GM12878 (cell line): Measurements from ENCODE around the gene SLC35C1. TPM values are rescaled to one million over a fixed set of nuclear protein-coding genes. Genes with fewer than 3 reads are reported as not detected.
A peak's percentile ranks its signal among the peaks of the same experiment; 100 is the strongest.

ENCODE experiments used
- ATAC-seq: fragments of 200-7000 bp; cut with Tn5 transposase; 3 replicates; pipeline ENCODE4 v1.9.1; 2020; ENCODE audit warnings: mild to moderate bottlenecking, moderate library complexity
- BruUV-seq: library from RNA; stranded (reverse); fragments of 400-500 nt; replicated peaks from 2 replicates; lab custom pipeline; 2021; lab: Mats Ljungman, UMichigan
- CTCF ChIA-PET: fragments of 300-600 bp; sonication (Branson Sonifier 250); formaldehyde crosslinking; extraction: SDS; loops from one replicate; lab custom pipeline; 2021; ENCODE audit warnings: inconsistent platforms; lab: Yijun Ruan, JAX
- POLR2A ChIA-PET: fragments of 350-600 bp; formaldehyde crosslinking; extraction: SDS; loops from one replicate; lab custom pipeline; 2021; ENCODE audit warnings: inconsistent platforms; lab: Charles Lee
- RAD21 ChIA-PET: fragments of 300-600 bp; sonication (Branson Sonifier 250); formaldehyde crosslinking; loops from one replicate; lab custom pipeline; 2023; ENCODE audit warnings: antibody characterized with exemption; ENCODE audit not compliant: unreplicated experiment; lab: Charles Lee
- SMC1A ChIA-PET: fragments of 300-600 bp; sonication (Branson Sonifier 250); formaldehyde crosslinking; loops from one replicate; lab custom pipeline; 2023; ENCODE audit not compliant: unreplicated experiment, uncharacterized antibody; lab: Charles Lee
- DNase-seq: peaks from one replicate; pipeline ENCODE4 v3.0.0-alpha.2; 2011; ENCODE audit warnings: low read depth, low spot score
- FAIRE-seq: peaks from 3 replicates; lab custom pipeline; 2011; peaks lifted over from hg19 to GRCh38; lab: Jason Lieb, UNC
- H2AFZ ChIP-seq: 2 replicates; pipeline ENCODE4 v1.6.0; 2011; ENCODE audit warnings: low read depth, low read length, control low read depth; ENCODE audit not compliant: control insufficient read depth
- H3K27ac ChIP-seq: 2 replicates; pipeline ENCODE4 v1.5.1; 2011; ENCODE audit warnings: control low read depth; ENCODE audit not compliant: control insufficient read depth, insufficient read depth
- H3K27me3 ChIP-seq, 2 experiments: replicated peaks in 1 of 2; 2 replicates each; pipeline versions ENCODE4 v1.6.0 to v1.6.1; 2011; ENCODE audit warnings: low read length in 1 of 2; ENCODE audit not compliant: control insufficient read depth in 2 of 2, insufficient read depth in 2 of 2
- H3K36me3 ChIP-seq, 2 experiments: 2 replicates each; pipeline ENCODE4 v1.5.1; 2011; ENCODE audit warnings: low read length in 1 of 2; ENCODE audit not compliant: control insufficient read depth in 2 of 2, insufficient read depth in 2 of 2
- H3K4me1 ChIP-seq: 2 replicates; pipeline ENCODE4 v1.6.1; 2011; ENCODE audit warnings: mild to moderate bottlenecking, low read length, moderate library complexity, mixed read lengths; ENCODE audit not compliant: control insufficient read depth, insufficient read depth
- H3K4me2 ChIP-seq: 2 replicates; pipeline ENCODE4 v1.6.0; 2011; ENCODE audit warnings: control low read depth; ENCODE audit not compliant: control insufficient read depth, insufficient read depth
- H3K4me3 ChIP-seq: fragments of 200-600 bp; sonication (generic); 2 replicates; pipeline ENCODE4 v1.5.1; 2016
- H3K79me2 ChIP-seq: 2 replicates; pipeline ENCODE4 v1.6.0; 2011; ENCODE audit warnings: low read length; ENCODE audit not compliant: control insufficient read depth, insufficient read depth
- H3K9ac ChIP-seq: 2 replicates; pipeline ENCODE4 v1.8.0; 2011; ENCODE audit warnings: low read length, control low read depth, mixed read lengths; ENCODE audit not compliant: control insufficient read depth, insufficient read depth
- H3K9me3 ChIP-seq: replicated peaks from 3 replicates; pipeline ENCODE4 v1.5.1; 2011; ENCODE audit warnings: mild to moderate bottlenecking, low read length; ENCODE audit not compliant: control insufficient read depth, insufficient read depth
- H4K20me1 ChIP-seq: 2 replicates; pipeline ENCODE4 v1.6.0; 2011; ENCODE audit not compliant: control insufficient read depth, insufficient read depth
- BHLHE40 ChIP-seq, 2 experiments: fragments of 450-650 bp in 1 of 2; IDR thresholded peaks; 2 replicates each; pipeline ENCODE4 v1.6.1; 2011 to 2017; ENCODE audit warnings: low read depth in 2 of 2, borderline replicate concordance in 1 of 2, improper control_type of control experiment in 1 of 2, low read length in 1 of 2, mild to moderate bottlenecking in 1 of 2
- CREB1 ChIP-seq: IDR thresholded peaks from 2 replicates; pipeline ENCODE4 v1.6.1; 2012; ENCODE audit warnings: low read depth, mild to moderate bottlenecking, inconsistent platforms
- CTCF ChIP-seq, 3 experiments: IDR thresholded peaks in 2 of 3; conservative IDR thresholded peaks in 1 of 3; 2 replicates each; pipeline ENCODE4 v1.5.1; 2011; ENCODE audit warnings: low read depth in 3 of 3, low read length in 3 of 3, mild to moderate bottlenecking in 3 of 3, control low read depth in 2 of 3, moderate library complexity in 2 of 3, inconsistent platforms in 1 of 3, mixed read lengths in 1 of 3; ENCODE audit not compliant: control insufficient read depth in 2 of 3, insufficient read depth in 1 of 3; ENCODE audit errors: extremely low read depth in 1 of 3
- ELK1 ChIP-seq: IDR thresholded peaks from 2 replicates; pipeline ENCODE4 v1.6.1; 2012; ENCODE audit warnings: low read depth, low read length, improper control_type of control experiment
- MLLT1 ChIP-seq: fragments of 450-650 bp; IDR thresholded peaks from 2 replicates; pipeline ENCODE4 v1.6.1; 2016; ENCODE audit warnings: mild to moderate bottlenecking
- MXI1 ChIP-seq: fragments of 150-350 bp; IDR thresholded peaks from 2 replicates; pipeline ENCODE4 v1.6.1; 2011; ENCODE audit warnings: low read depth, mild to moderate bottlenecking, inconsistent platforms, low read length, improper control_type of control experiment
- NFYB ChIP-seq: IDR thresholded peaks from 2 replicates; pipeline ENCODE4 v1.6.1; 2011; ENCODE audit warnings: low read depth, mild to moderate bottlenecking, low read length, improper control_type of control experiment, moderate library complexity; ENCODE audit not compliant: insufficient read depth
- PAX5 ChIP-seq: IDR thresholded peaks from 2 replicates; pipeline ENCODE4 v1.6.1; 2011; ENCODE audit warnings: low read depth, low read length, borderline replicate concordance
- POLR2AphosphoS5 ChIP-seq: IDR thresholded peaks from 2 replicates; pipeline ENCODE4 v1.6.1; 2011; ENCODE audit warnings: mild to moderate bottlenecking, low read length, inconsistent platforms
- RAD21 ChIP-seq: IDR thresholded peaks from 2 replicates; pipeline ENCODE4 v1.6.1; 2011; ENCODE audit warnings: mild to moderate bottlenecking, low read depth, low read length, moderate library complexity; ENCODE audit not compliant: insufficient read depth
- SMC3 ChIP-seq: IDR thresholded peaks from 2 replicates; pipeline ENCODE4 v1.6.1; 2011; ENCODE audit warnings: low read length, improper control_type of control experiment, borderline replicate concordance
- SRF ChIP-seq, 2 experiments: IDR thresholded peaks; 2 replicates each; pipeline ENCODE4 v1.6.1; 2011; ENCODE audit warnings: low read depth in 2 of 2, low read length in 2 of 2, mild to moderate bottlenecking in 1 of 2, moderate library complexity in 1 of 2
- ZBTB40 ChIP-seq: fragments of 450-650 bp; IDR thresholded peaks from 2 replicates; pipeline ENCODE4 v1.6.1; 2016; ENCODE audit warnings: mild to moderate bottlenecking, moderate library complexity, borderline replicate concordance
- ZNF24 ChIP-seq: fragments of 450-650 bp; IDR thresholded peaks from 2 replicates; pipeline ENCODE4 v1.6.1; 2017; ENCODE audit warnings: antibody characterized with exemption, mild to moderate bottlenecking
- WGBS: methylation state at CpG from one replicate; pipeline ENCODE4 v1.1.6; 2016; ENCODE audit warnings: low lambda C conversion rate; ENCODE audit not compliant: insufficient replicate concordance, insufficient coverage; ENCODE audit errors: missing lambda C conversion rate; 5-methylcytosine and 5-hydroxymethylcytosine counted together
- in situ Hi-C: fragments of 300-500 bp; cut with MboI; formaldehyde crosslinking; loops from 9 replicates; pipeline ENCODE4 v1.14.3; 2018; ENCODE audit warnings: mixed read lengths
- intact Hi-C: fragments of 100-400 bp; cut with micrococcal nuclease; formaldehyde crosslinking; loops from one replicate; pipeline ENCODE4 v1.14.2; 2022; ENCODE audit not compliant: unreplicated experiment
- polyA plus RNA-seq, 11 experiments: library from polyadenylated mRNA; depleted of rRNA in 4 of 11; unstranded in 6 of 11; stranded (reverse) in 5 of 11; fragments of >200 nt; fragmentation: Nextera tagmentation in 4 of 11; fragmentation: Illumina TruSeq in 1 of 11; extraction: Ambion mirVana in 4 of 11; extraction: Trizol in 1 of 11; gene quantifications; 1 replicate in 1 of 11; 2 replicates in 10 of 11; pipeline versions ENCODE4 v1.2.1 to v1.2.3, GENCODE V29; 2011 to 2016; ENCODE audit warnings: inconsistent platforms in 2 of 11, missing spikeins in 2 of 11, low read depth in 1 of 11
- total RNA-seq, 4 experiments: library from RNA; depleted of rRNA in 3 of 4; stranded (reverse); fragments of >200 nt in 3 of 4; fragmentation: Illumina TruSeq in 1 of 4; extraction: Trizol in 1 of 4; gene quantifications; 2 replicates each; pipeline versions ENCODE4 v1.2.1 to v1.2.3, GENCODE V29; 2013 to 2021

SLC35C1 gene
- total and polyA plus RNA-seq, 10 of the 15 experiments (the other 5 are each of a cell fraction or from before 2014, with no cell fraction given): 0.55 to 9.7 (median 4.3) TPM

- H3K9ac ChIP-seq: no peak overlapping the region
- POLR2A ChIA-PET: interaction anchor here (1.2 kb wide), 1 partner anchor 76 kb away, joined by 3 read pairs; the partner anchor contains the start of gene CRY2
- TF ChIP-seq ZBTB40 (no peak), POLR2AphosphoS5 (no peak), NFYB (no peak), PAX5 (no peak), RAD21 (peak; percentile 57), CTCF (IDR thresholded peaks at IDR 0.05 in 2 of 3, conservative IDR thresholded peaks at IDR 0.05 in 1 of 3; ENCODE audit: control insufficient read depth in 2 of 3, extremely low read depth in 1 of 3, insufficient read depth in 1 of 3, low read depth in 3 of 3, low read length in 3 of 3) (peak; percentile 79 to 90 (median 88)), SMC3 (peak; percentile 47), ELK1 (no peak), SRF (IDR thresholded peaks at IDR 0.05; ENCODE audit: low read depth in 2 of 2, low read length in 2 of 2) (no peak), MLLT1 (no peak), MXI1 (no peak), ZNF24 (no peak), BHLHE40 (IDR thresholded peaks at IDR 0.05; ENCODE audit: borderline replicate concordance in 1 of 2, low read depth in 2 of 2, low read length in 1 of 2) (peak; percentile 78 to 93), CREB1 (no peak)
Observed at GRCh38 chr11:45771193-45771565, 33.8 kb upstream of the SLC35C1 start.

More at GRCh38 chr11:45771193-45771565, 33.8 kb upstream of the SLC35C1 start:
- H3K27ac ChIP-seq: no peak overlapping the region
- peaks cover 0 to 7% of the 10 kb centered on the region in 2 experiments; a peak in 2 of 4 replicates for H3K27me3 ChIP-seq
- RAD21 ChIA-PET: interaction anchor here (0.9 to 2.3 kb wide), 20 partner anchors 11 to 442 kb away, joined by 3 to 20 read pairs (median 4); partner anchors contain the start of genes CRY2, PEX16 and SLC35C1
- SMC1A ChIA-PET: interaction anchor here (0.8 to 3.8 kb wide), 16 partner anchors 9 to 432 kb away, joined by 3 to 11 read pairs (median 4); no protein-coding TSS in a partner anchor
- no peaks in the 10 kb centered on the region for H3K79me2 ChIP-seq
- H3K9me3 ChIP-seq: no peaks in the 10 kb centered on the region
- in situ Hi-C loops: loop anchor here (10.0 kb wide), 1 partner anchor 396 kb away; no protein-coding TSS in a partner anchor
- intact Hi-C loops: loop anchor here (5.0 to 10.0 kb wide), 2 partner anchors 114 to 656 kb away; no protein-coding TSS in a partner anchor
- no peaks in the 10 kb centered on the region for H3K36me3 ChIP-seq
- peak; percentile 80 for ATAC-seq
- no TSS peak for BruUV-seq
- peak overlapping the region; percentile 82 for H2AFZ ChIP-seq
- H3K4me2 ChIP-seq: peak overlapping the region; percentile 98
- no peak for DNase-seq
- no peaks in the 10 kb centered on the region for H4K20me1 ChIP-seq
- WGBS: 8% methylated on average over 18 of the region's 18 CpGs
- H3K4me3 ChIP-seq: peak overlapping the region; percentile 45; the same call in 1 of the 2 replicates
- CTCF ChIA-PET: interaction anchor here (0.6 to 4.2 kb wide), 63 partner anchors 9 to 666 kb away, joined by 3 to 34 read pairs (median 4); partner anchors contain the start of genes CRY2 and PEX16
- FAIRE-seq: peak; percentile 97
- H3K4me1 ChIP-seq: peaks cover 16% of the 10 kb centered on the region
